GM21737 (cell line): Measurements from ENCODE around the gene MGME1.

Source experiments
- ATAC-seq: cut with Tn5 transposase; IDR thresholded peaks from one replicate; pipeline ENCODE4 v1.9.1; 2021; ENCODE audit warnings: mild to moderate bottlenecking, moderate library complexity; ENCODE audit not compliant: unreplicated experiment

MGME1 gene

GRCh38 chr20:17987988-17988387 is 19.2 kb downstream of the MGME1 start:
- ATAC-seq = no peak

- no peak for ATAC-seq
Measured at GRCh38 chr20:17990278-17990972, 21.6 kb downstream of the MGME1 start.

- ATAC-seq = peak; percentile 50
Measured at GRCh38 chr20:17992224-17992637, 23.4 kb downstream of the MGME1 start.

GRCh38 chr20:17992847-17993513 is 24.2 kb downstream of the MGME1 start:
- ATAC-seq = no peak

- ATAC-seq = no peak
Measured at GRCh38 chr20:17993546-17993945, 24.7 kb downstream of the MGME1 start.

- no peak for ATAC-seq
Measured at GRCh38 chr20:17995967-17996819, 27.4 kb downstream of the MGME1 start.

GRCh38 chr20:17998446-17998845 is 29.6 kb downstream of the MGME1 start:
- peak; percentile 52 for ATAC-seq

- no peak for ATAC-seq
Measured at GRCh38 chr20:17999566-17999965, 30.7 kb downstream of the MGME1 start.

GRCh38 chr20:18001131-18001921 is 32.5 kb downstream of the MGME1 start:
- ATAC-seq = no peak

GRCh38 chr20:18003897-18004296 is 35.1 kb downstream of the MGME1 start:
- ATAC-seq = no peak

GRCh38 chr20:18004384-18005031 is 35.7 kb downstream of the MGME1 start:
- ATAC-seq = no peak

- ATAC-seq = peak; percentile 94
Measured at GRCh38 chr20:18005170-18005989, 36.6 kb downstream of the MGME1 start.

- ATAC-seq = no peak
Measured at GRCh38 chr20:18005990-18006364, 37.2 kb downstream of the MGME1 start.

GRCh38 chr20:18006684-18007083 is 37.9 kb downstream of the MGME1 start:
- no peak for ATAC-seq

- no peak for ATAC-seq
Measured at GRCh38 chr20:18007534-18008292, 38.9 kb downstream of the MGME1 start.

GRCh38 chr20:18009116-18009515 is 40.3 kb downstream of the MGME1 start:
- no peak for ATAC-seq

GRCh38 chr20:18011482-18011881 is 42.7 kb downstream of the MGME1 start:
- no peak for ATAC-seq

- no peak for ATAC-seq
Measured at GRCh38 chr20:18011951-18012645, 43.3 kb downstream of the MGME1 start.
